Muscle layer of duodenum (tissue), 2 donors: ENCODE measurements around the gene ZNF536.
"Not testable (repeated sequence)": the region's sequence is repeated elsewhere in the genome, so short reads cannot be mapped to it uniquely, and the experiment has no call there.

Source experiments
- H3K27ac ChIP-seq: one replicate; pipeline ENCODE4 v1.7.0; 2013; ENCODE audit warnings: mild to moderate bottlenecking, low read length
- H3K27me3 ChIP-seq: one replicate; pipeline ENCODE4 v1.7.0; 2013; ENCODE audit warnings: low read depth, mild to moderate bottlenecking, control low read depth, low read length
- H3K36me3 ChIP-seq, 2 donors: one replicate each; pipeline ENCODE4 v1.7.0; 2013; ENCODE audit warnings: low read length in 2 of 2, control low read depth in 1 of 2, mild to moderate bottlenecking in 1 of 2; ENCODE audit not compliant: insufficient read depth in 2 of 2, control insufficient read depth in 1 of 2
- H3K4me1 ChIP-seq, 2 donors: one replicate each; pipeline ENCODE4 v1.7.0; 2013; ENCODE audit warnings: low read length in 2 of 2, mild to moderate bottlenecking in 2 of 2, control low read depth in 1 of 2, moderate library complexity in 1 of 2; ENCODE audit not compliant: insufficient read depth in 2 of 2, control insufficient read depth in 1 of 2
- H3K4me3 ChIP-seq, 2 donors: one replicate each; pipeline ENCODE4 v1.7.0; 2013; ENCODE audit warnings: low read length in 2 of 2, low read depth in 1 of 2, mild to moderate bottlenecking in 1 of 2
- H3K9me3 ChIP-seq, 2 donors: one replicate each; pipeline ENCODE4 v1.7.0; 2013; ENCODE audit warnings: low read length in 2 of 2, control low read depth in 1 of 2, mild to moderate bottlenecking in 1 of 2; ENCODE audit not compliant: control insufficient read depth in 1 of 2
- donor health status: healthy.

The ZNF536 gene

DNA sequence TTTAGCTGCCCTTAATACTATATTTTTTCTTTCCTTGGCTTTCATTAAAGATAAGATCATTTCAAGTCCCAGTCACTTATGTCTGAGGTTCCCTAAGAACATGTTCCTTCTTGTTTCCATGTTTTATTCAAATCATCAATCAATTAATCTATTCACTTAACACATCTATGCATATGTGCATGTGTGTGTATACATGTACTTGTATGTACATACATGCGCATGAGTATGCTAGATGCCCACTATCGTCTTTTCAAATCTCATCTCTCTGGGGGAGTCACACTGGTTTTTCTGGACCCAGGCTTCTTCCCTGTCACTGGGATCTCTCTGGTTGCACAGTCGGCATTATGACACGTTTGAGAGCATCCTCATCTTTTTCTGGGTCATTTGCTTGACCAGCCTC is 108.9 kb downstream of the ZNF536 start:
- H3K36me3 ChIP-seq: no peaks in the 10 kb centered on the region
- H3K9me3 ChIP-seq: no peaks in the 10 kb centered on the region
- no peaks in the 10 kb centered on the region for H3K4me1 ChIP-seq
- no peaks in the 10 kb centered on the region for H3K27me3 ChIP-seq
- no peak overlapping the region for H3K4me3 ChIP-seq
- H3K27ac ChIP-seq: no peak overlapping the region

DNA sequence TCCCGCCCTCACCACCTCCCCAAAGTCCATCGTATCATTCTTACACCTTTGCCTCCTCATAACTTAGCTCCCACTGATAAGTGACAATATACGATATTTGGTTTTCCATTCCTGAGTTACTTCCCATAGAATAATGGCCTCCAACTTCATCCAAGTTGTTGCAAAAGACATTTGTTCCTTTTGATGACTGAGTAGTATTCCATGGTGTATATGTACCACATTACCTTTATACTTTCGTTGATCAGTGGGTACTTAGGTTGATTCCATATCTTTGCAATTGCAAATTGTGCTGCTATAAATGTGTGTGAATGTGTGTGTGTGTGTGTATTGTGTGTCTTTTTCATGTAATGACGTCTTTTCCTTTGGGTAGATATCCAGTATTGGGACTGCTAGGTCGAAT is 109.6 kb downstream of the ZNF536 start:
- H3K9me3 ChIP-seq: no peaks in the 10 kb centered on the region
- H3K27ac ChIP-seq: no peak overlapping the region
- no peak overlapping the region for H3K4me3 ChIP-seq
- H3K36me3 ChIP-seq: no peaks in the 10 kb centered on the region
- no peaks in the 10 kb centered on the region for H3K27me3 ChIP-seq
- H3K4me1 ChIP-seq: no peaks in the 10 kb centered on the region

DNA sequence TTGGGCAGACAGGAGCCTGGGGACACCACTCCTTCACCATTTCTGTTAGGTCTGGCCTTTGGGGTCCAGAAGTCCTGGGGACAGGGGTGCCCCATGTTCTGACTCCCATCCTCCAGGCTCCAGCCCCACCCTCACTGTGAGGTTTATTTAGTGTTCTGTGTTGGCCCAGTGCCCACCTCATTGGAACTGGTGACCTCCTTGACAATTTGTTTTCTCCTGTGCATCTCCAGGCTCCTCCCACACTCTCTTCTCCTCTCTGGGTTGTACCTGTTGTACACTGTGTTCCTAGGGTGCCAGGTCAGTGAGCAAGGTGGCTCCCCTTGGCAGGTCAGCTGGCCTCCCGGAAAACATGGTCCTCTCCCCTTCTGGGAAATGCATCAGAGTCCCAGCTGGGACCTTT is 110.8 kb downstream of the ZNF536 start:
- Histone ChIP-seq H3K4me3 (no peak overlapping the region), H3K4me1 (no peaks in the 10 kb centered on the region), H3K27ac (no peak overlapping the region), H3K36me3 (no peaks in the 10 kb centered on the region), H3K27me3 (no peaks in the 10 kb centered on the region), H3K9me3 (no peaks in the 10 kb centered on the region)

DNA sequence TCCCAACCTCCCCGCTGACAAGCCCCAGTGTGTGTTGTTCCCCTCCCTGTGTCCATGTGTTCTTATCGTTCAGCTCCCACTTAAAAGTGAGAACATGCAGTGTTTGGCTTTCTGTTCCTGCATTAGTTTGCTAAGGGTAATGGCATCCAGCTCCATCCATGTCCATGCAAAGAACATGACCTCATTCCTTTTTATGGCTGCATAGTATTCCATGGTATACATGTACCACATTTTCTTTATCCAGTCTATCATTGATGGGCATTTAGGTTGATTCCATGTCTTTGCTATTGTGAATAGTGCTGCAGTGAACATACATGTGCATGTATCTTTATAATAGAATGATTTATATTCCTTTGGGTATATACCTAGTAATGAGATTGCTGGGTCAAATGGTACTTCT is 114.1 kb downstream of the ZNF536 start:
- not testable (repeated sequence) for H3K9me3 ChIP-seq, H3K36me3 ChIP-seq, H3K27me3 ChIP-seq, H3K4me1 ChIP-seq, H3K4me3 ChIP-seq, H3K27ac ChIP-seq

DNA sequence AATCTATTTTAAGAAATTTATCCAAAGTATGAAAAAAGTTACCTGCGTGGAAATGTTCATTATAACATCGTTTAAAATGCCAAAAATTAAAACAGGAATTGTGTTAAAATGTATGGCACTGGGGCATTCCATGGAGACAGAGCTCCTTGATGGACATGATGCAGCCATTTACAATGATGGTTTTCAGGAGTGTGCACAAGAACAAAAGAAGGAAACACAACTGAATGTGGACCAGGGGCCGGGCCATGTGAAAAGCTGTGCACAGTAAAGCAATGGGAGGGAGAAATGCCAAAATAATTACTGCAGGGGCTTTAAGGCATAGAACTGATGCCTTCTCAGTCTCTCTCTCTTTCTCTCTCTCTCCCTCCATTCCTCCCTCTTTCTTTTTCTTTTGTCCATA is 115.0 kb downstream of the ZNF536 start:
- Histone ChIP-seq H3K9me3 (no peaks in the 10 kb centered on the region), H3K4me1 (no peaks in the 10 kb centered on the region), H3K4me3 (no peak overlapping the region), H3K36me3 (no peaks in the 10 kb centered on the region), H3K27me3 (no peaks in the 10 kb centered on the region), H3K27ac (no peak overlapping the region)

DNA sequence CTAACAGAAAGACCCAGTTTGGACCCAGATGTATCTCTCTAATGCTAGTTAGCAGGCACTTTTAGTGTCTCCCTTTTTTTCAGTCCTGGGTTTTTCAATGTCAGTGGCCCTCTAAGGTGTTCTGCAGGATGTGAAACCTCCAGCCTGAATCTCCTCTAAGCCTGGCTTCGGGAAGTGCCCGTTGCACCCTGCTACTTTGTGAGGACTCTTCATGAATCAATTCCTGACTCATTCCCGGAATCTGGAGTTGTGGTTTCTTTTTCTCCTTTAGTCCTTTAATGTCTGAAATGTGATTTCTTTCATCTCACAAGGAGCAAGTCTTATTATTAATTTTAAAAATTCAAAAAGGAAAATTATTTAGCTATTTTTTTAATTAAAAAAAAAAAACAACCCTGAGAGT is 116.0 kb downstream of the ZNF536 start:
- no peaks in the 10 kb centered on the region for H3K27me3 ChIP-seq
- no peaks in the 10 kb centered on the region for H3K36me3 ChIP-seq
- no peak overlapping the region for H3K27ac ChIP-seq
- H3K4me1 ChIP-seq: no peaks in the 10 kb centered on the region
- H3K4me3 ChIP-seq: no peak overlapping the region
- H3K9me3 ChIP-seq: no peaks in the 10 kb centered on the region

DNA sequence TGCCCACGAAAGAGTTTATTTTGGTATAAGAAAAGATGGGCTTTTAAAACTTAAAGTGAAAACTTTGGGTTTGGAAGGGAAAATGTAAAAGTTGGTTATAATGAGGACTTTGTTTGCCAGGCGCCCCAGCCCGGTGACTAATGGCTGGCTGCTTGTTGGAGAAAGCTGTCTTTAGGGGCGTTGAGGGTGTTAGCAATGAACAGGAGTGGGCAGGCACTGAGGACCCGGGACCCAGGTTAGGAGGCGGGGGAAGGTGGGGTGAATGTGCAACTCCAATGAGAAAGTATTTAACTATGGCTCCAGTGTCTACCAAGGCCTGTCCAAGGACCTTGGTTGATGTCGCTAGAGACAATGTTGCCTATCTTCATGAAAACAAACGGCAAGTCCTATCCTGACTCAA is 118.6 kb downstream of the ZNF536 start:
- Histone ChIP-seq H3K4me3 (no peak overlapping the region), H3K27me3 (no peaks in the 10 kb centered on the region), H3K36me3 (no peaks in the 10 kb centered on the region), H3K4me1 (no peaks in the 10 kb centered on the region), H3K9me3 (no peaks in the 10 kb centered on the region), H3K27ac (no peak overlapping the region)

DNA sequence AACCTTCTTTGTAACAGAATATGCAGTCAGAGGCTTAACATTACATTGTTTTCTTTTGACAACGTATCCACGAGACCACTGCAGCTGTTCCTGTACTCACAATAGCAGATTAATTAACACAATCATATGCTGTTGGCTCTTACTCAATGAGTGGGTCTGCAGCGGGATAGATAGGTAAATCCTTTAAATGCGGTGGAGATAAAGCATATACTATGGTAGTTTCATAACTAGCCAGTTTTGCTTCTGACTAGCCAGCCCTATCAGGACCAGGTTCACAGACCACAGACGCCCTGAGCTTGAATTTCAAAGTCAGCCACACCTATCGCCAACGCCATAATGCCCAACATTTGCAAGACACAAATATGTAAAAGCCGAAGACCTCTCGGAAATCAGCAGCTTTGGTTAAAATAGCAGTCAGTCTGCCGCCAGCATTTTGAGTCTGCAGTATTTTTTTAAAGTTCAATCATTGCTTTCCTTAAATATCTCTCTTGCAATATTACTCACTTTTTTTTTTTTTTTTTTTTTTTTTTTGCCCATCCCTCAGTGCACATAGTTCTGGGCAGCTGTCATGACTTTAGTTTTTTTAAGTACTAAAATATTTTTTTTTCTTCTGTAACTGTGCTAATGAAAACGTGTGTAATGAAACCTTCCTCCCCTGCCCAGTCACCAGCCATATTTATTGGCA is 120.5 kb downstream of the ZNF536 start:
- H3K27ac ChIP-seq: no peak overlapping the region
- no peaks in the 10 kb centered on the region for H3K9me3 ChIP-seq
- H3K4me1 ChIP-seq: no peaks in the 10 kb centered on the region
- H3K36me3 ChIP-seq: no peaks in the 10 kb centered on the region
- H3K27me3 ChIP-seq: no peaks in the 10 kb centered on the region
- H3K4me3 ChIP-seq: no peak overlapping the region

DNA sequence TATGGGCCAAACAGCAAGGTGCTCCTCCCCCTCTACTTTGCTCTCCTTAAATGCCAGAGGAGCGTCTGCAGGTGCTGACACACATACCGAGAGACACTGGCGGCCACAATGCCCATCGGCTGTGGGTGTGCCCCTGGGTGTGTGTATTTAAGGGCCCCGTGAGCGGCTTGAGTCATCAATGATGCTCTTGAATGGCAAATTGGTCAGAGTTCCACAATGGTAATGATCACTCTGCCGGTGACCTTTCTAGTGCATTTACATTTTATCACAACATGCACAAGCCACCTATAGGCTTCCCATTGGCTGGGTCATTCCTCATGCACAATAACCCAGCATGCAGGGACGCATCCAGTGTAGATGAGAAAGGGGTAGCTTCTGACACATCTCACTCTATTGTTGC is 124.8 kb downstream of the ZNF536 start:
- Histone ChIP-seq H3K4me1 (no peaks in the 10 kb centered on the region), H3K9me3 (no peaks in the 10 kb centered on the region), H3K27me3 (no peaks in the 10 kb centered on the region), H3K36me3 (no peaks in the 10 kb centered on the region), H3K4me3 (no peak overlapping the region), H3K27ac (no peak overlapping the region)

DNA sequence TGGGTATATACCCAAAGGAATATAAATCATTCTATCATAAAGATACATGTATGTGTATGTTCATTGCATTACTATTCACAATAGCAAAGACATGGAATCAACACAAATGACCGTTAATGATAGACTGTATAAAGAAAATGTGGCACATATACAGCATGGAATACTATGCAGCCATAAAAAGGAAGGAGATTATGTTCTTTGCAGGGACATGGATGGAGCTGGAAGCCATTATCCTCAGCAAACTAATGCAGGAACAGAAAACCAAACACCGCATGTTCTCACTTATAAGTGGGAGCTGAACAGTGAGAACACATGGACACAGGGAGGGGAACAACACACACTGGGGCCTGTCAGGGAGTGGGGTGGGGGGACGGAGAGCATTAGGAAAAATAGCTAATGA is 125.9 kb downstream of the ZNF536 start:
- H3K9me3 ChIP-seq, H3K27me3 ChIP-seq, H3K4me1 ChIP-seq, H3K36me3 ChIP-seq, H3K4me3 ChIP-seq, H3K27ac ChIP-seq: not testable (repeated sequence)

DNA sequence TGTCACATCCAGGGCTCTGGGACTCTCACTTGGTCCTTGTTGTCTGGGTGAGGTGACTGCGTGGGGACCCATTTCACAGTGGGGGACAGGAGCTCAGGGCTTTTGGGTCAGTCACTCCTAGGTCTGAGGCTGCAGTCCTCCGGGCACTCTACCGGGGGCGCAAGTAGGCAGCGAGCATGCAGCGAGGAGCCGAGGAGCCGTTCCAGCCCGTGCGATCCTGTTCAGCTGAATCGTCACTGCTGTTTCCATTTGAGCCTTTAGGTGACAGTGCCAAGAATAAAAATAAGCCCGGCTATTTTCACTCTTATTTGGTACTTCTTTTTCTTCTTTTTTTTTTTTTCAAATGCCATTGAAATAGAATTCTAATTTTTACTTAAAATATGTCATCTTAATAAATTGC is 126.5 kb downstream of the ZNF536 start:
- no peaks in the 10 kb centered on the region for H3K9me3 ChIP-seq
- H3K4me3 ChIP-seq: no peak overlapping the region
- no peak overlapping the region for H3K27ac ChIP-seq
- H3K36me3 ChIP-seq: no peaks in the 10 kb centered on the region
- no peaks in the 10 kb centered on the region for H3K4me1 ChIP-seq
- H3K27me3 ChIP-seq: no peaks in the 10 kb centered on the region

DNA sequence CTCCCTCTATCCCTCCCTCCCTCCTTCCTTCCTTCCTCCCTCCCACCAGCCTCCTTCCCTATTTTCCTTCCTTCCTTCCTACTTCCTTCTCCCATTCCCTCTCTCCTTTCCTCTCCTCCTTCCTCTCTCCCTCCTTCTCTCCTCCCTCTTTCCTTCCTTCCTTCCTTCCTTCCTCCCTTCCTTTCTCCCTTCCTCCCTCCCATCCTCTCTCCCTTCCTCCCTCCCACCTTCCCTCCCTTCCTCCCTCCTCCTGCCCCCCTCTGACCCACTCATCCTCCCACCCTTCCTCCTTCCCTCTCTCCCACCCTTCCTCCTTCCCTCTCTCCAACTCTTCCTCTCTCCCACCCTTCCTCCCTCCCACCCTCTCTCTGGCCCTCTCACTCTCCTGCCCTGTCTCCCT is 132.1 kb downstream of the ZNF536 start:
- Histone ChIP-seq H3K4me1 (no peaks in the 10 kb centered on the region), H3K9me3 (no peaks in the 10 kb centered on the region), H3K27me3 (no peaks in the 10 kb centered on the region), H3K4me3 (no peak overlapping the region), H3K27ac (no peak overlapping the region), H3K36me3 (no peaks in the 10 kb centered on the region)
